Right cardiac atrium (tissue), 5 donors: Measurements from ENCODE around the gene PIGX. TPM values are rescaled to one million over a fixed set of nuclear protein-coding genes. Genes with fewer than 3 reads are reported as not detected.

Experiments used
- ATAC-seq, 2 donors: fragments of 200-7000 bp; cut with Tn5 transposase; one replicate each; pipeline versions ENCODE4 v1.8.0 to v1.9.1; 2020; ENCODE audit warnings: moderate library complexity in 2 of 2, mild to moderate bottlenecking in 1 of 2
- DNase-seq, 3 donors: peaks; one replicate each; pipeline ENCODE4 v3.0.0-alpha.2; 2020
- H3K27ac ChIP-seq: one replicate; pipeline ENCODE4 v1.5.1; 2013; ENCODE audit warnings: mild to moderate bottlenecking, low read length, control low read depth, moderate library complexity
- H3K27me3 ChIP-seq: one replicate; pipeline ENCODE4 v1.6.1; 2013; ENCODE audit not compliant: control insufficient read depth, insufficient read depth
- H3K4me1 ChIP-seq: one replicate; pipeline ENCODE4 v1.6.1; 2013; ENCODE audit warnings: low read length; ENCODE audit not compliant: control insufficient read depth, insufficient read depth
- H3K4me3 ChIP-seq: one replicate; pipeline ENCODE4 v1.5.1; 2013; ENCODE audit warnings: low read length, control low read depth
- H3K9me3 ChIP-seq: one replicate; pipeline ENCODE4 v1.6.1; 2013; ENCODE audit warnings: low read length; ENCODE audit not compliant: control insufficient read depth
- WGBS: extraction: QIAGEN DNeasy Blood & Tissue Kit; methylation state at CpG from one replicate; pipeline ENCODE4 v1.1.7; 2013; 5-methylcytosine and 5-hydroxymethylcytosine counted together
- intact Hi-C, 4 donors: fragments of 100-400 bp; cut with DNase I; formaldehyde crosslinking; loops; one replicate each; pipeline versions ENCODE4 v1.11.0 to v1.14.0; 2022 to 2023
- polyA plus RNA-seq: library from polyadenylated mRNA; stranded (reverse); fragments of 200-250 nt; gene quantifications from one replicate; pipeline ENCODE4 v1.2.3, GENCODE V29; 2013
- total RNA-seq, 4 donors: library from RNA; stranded (reverse); fragmentation: NEBNext Ultra II Directional; extraction: Animal tissue kit (Norgen Biotek cat#: 25700); gene quantifications; one replicate each; pipeline ENCODE4 v1.2.1, GENCODE V29; 2021
- donor health status: healthy with polysubstance abuse.
- donor health status: DM: no; HTN: yes; CAD: no.
- donor health status: DM: no; HTN: no; CAD: no.
- donor health status: DM: no; HTN: yes; CAD: no; lungs with severe emphysema.
- donor health status: DM: yes; HTN: yes; CAD: no.

PIGX gene
- total and polyA plus RNA-seq, 5 donors, result 12.0 to 18.4 (median 16.0) TPM

DNA sequence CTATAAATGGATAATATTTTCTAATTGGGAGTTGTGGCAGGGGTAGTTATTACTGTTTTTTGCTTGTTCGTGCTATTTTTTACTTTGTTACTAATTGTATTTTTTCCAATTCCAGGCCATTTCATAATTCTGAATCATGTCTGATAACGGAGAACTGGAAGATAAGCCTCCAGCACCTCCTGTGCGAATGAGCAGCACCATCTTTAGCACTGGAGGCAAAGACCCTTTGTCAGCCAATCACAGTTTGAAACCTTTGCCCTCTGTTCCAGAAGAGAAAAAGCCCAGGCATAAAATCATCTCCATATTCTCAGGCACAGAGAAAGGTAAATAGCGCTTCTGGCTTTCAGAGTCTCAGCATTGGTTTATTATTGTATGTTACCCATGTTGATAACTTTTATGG is 70.3 kb downstream of the PIGX start:
- ATAC-seq (no peak), DNase-seq (no peak)
- Histone ChIP-seq H3K4me1 (peaks cover 3% of the 10 kb centered on the region), H3K27me3 (no peaks in the 10 kb centered on the region), H3K4me3 (no peak overlapping the region), H3K27ac (no peak overlapping the region), H3K9me3 (no peaks in the 10 kb centered on the region)
- WGBS, result 79% methylated on average over 4 of the region's 4 CpGs
- intact Hi-C loops, result no loop called here

Other genes with a start within 250 kb of the PIGX start
- 10 to 100 TPM; 18.5 to 24.9 (median 22.6) TPM for gene RNF168, start 208.6 kb upstream of the PIGX start, total RNA-seq
- gene RNF168, start 208.6 kb upstream of the PIGX start, polyA plus RNA-seq, result 6.8 TPM
- 10 to 100 TPM; 12.1 to 48.1 (median 34.7) TPM for gene SMCO1, start 197.0 kb upstream of the PIGX start, total RNA-seq
- gene SMCO1, start 197.0 kb upstream of the PIGX start, polyA plus RNA-seq, result 46.1 TPM
- gene WDR53, start 143.8 kb upstream of the PIGX start, total RNA-seq, result 10 to 100 TPM in 2 of 4 donors, 1 to 10 TPM in 2; 8.3 to 10.2 (median 9.6) TPM
- gene WDR53, start 143.8 kb upstream of the PIGX start, polyA plus RNA-seq, result 10.3 TPM
- gene FBXO45, start 143.7 kb upstream of the PIGX start, total RNA-seq, result 1 to 10 TPM; 4.9 to 7.6 (median 6.9) TPM
- 3.0 TPM for gene FBXO45, start 143.7 kb upstream of the PIGX start, polyA plus RNA-seq
- 1 to 10 TPM; 3.3 to 4.5 (median 3.6) TPM for gene NRROS, start 72.7 kb upstream of the PIGX start, total RNA-seq
- gene NRROS, start 72.7 kb upstream of the PIGX start, polyA plus RNA-seq, result 2.2 TPM
- 1 to 10 TPM; 1.3 to 2.4 (median 1.7) TPM for gene CEP19, start 127 bp upstream of the PIGX start, total RNA-seq
- 1.4 TPM for gene CEP19, start 127 bp upstream of the PIGX start, polyA plus RNA-seq
- gene PAK2, start 27.5 kb downstream of the PIGX start, total RNA-seq, result 10 to 100 TPM; 47.0 to 84.2 (median 54.0) TPM
- gene PAK2, start 27.5 kb downstream of the PIGX start, polyA plus RNA-seq, result 21.8 TPM
- gene SENP5, start 155.5 kb downstream of the PIGX start, total RNA-seq, result 10 to 100 TPM; 19.9 to 31.0 (median 21.7) TPM
- gene SENP5, start 155.5 kb downstream of the PIGX start, polyA plus RNA-seq, result 9.3 TPM
- 10 to 100 TPM; 35.5 to 43.4 (median 37.0) TPM for gene NCBP2, start 230.2 kb downstream of the PIGX start, total RNA-seq
- gene NCBP2, start 230.2 kb downstream of the PIGX start, polyA plus RNA-seq, result 30.9 TPM